Omental fat pad (tissue), 4 donors: ENCODE results near the gene MAGEA2. TPM values are rescaled to one million over a fixed set of nuclear protein-coding genes. Genes with fewer than 3 reads are reported as not detected.
"Not testable (repeated sequence)": the region's sequence is repeated elsewhere in the genome, so short reads cannot be mapped to it uniquely, and the experiment has no call there.

Experiments
- ATAC-seq: fragments of 150-250 bp; one replicate; pipeline ENCODE4 v1.9.1; 2016; ENCODE audit warnings: mild to moderate bottlenecking, moderate library complexity; ENCODE audit not compliant: low FRiP score
- DNase-seq: peaks from one replicate; pipeline ENCODE4 v3.0.0-alpha.2; 2019; ENCODE audit warnings: low spot score
- CTCF ChIP-seq, 3 donors: fragments of 450-650 bp; IDR thresholded peaks; one replicate each; pipeline ENCODE4 v1.5.1; 2016 to 2017; ENCODE audit warnings: antibody characterized with exemption in 3 of 3, mild to moderate bottlenecking in 3 of 3, moderate library complexity in 2 of 3
- total RNA-seq, 4 donors: library from RNA; depleted of rRNA; stranded (reverse); fragments of >200 nt; gene quantifications; one replicate each; pipeline ENCODE4 v1.1.0, GENCODE V29; 2016

The MAGEA2 gene
- not detected for total RNA-seq

- not testable (repeated sequence) for DNase-seq, ATAC-seq
Measured at GRCh38 chrX:152753686-152754650, at the start of gene MAGEA2. MAGEA2 (minus strand) TSS chrX:152753842; CDS start chrX:152751363, 2,479 bp downstream.

GRCh38 chrX:152798945-152799344 is 45.3 kb upstream of the MAGEA2 start:
- ATAC-seq (no peak), DNase-seq (no peak)
- no peak for TF ChIP-seq CTCF (IDR thresholded peaks at IDR 0.05)

GRCh38 chrX:152787062-152787461 is 33.4 kb upstream of the MAGEA2 start:
- not testable (repeated sequence) for ATAC-seq, DNase-seq

- ATAC-seq, DNase-seq: not testable (repeated sequence)
Measured at GRCh38 chrX:152769549-152770289, 16.1 kb upstream of the MAGEA2 start, which contains the start of gene MAGEA6. MAGEA6 (minus strand) TSS chrX:152769689; CDS start chrX:152767650, 2,039 bp downstream.

- not testable (repeated sequence) for ATAC-seq, DNase-seq
Measured at GRCh38 chrX:152766562-152766961, 12.9 kb upstream of the MAGEA2 start.

GRCh38 chrX:152761582-152761981 is 7.9 kb upstream of the MAGEA2 start:
- DNase-seq, ATAC-seq: not testable (repeated sequence)

- DNase-seq, ATAC-seq: not testable (repeated sequence)
Measured at GRCh38 chrX:152759544-152759943, 5.9 kb upstream of the MAGEA2 start.

GRCh38 chrX:152758918-152759317 is 5.3 kb upstream of the MAGEA2 start, which contains the start of gene CSAG3:
CSAG3 (plus strand) TSS chrX:152759218.
- not testable (repeated sequence) for ATAC-seq

GRCh38 chrX:152754871-152755270 is 1.2 kb upstream of the MAGEA2 start:
- not testable (repeated sequence) for ATAC-seq

More at GRCh38 chrX:152758918-152759317, 5.3 kb upstream of the MAGEA2 start, which contains the start of gene CSAG3:
- DNase-seq: not testable (repeated sequence)

GRCh38 chrX:152738560-152738959 is 15.1 kb downstream of the MAGEA2 start:
- no peak for TF ChIP-seq CTCF (IDR thresholded peaks at IDR 0.05)
- DNase-seq (no peak), ATAC-seq (no peak)

More at GRCh38 chrX:152754871-152755270, 1.2 kb upstream of the MAGEA2 start:
- not testable (repeated sequence) for DNase-seq

GRCh38 chrX:152736528-152736927 is 17.1 kb downstream of the MAGEA2 start:
- ATAC-seq, DNase-seq: not testable (repeated sequence)
